ENCODE measurements around the gene NF2.
"Not testable (repeated sequence)": the region's sequence is repeated elsewhere in the genome, so short reads cannot be mapped to it uniquely, and the experiment has no call there.

NF2 gene

DNA sequence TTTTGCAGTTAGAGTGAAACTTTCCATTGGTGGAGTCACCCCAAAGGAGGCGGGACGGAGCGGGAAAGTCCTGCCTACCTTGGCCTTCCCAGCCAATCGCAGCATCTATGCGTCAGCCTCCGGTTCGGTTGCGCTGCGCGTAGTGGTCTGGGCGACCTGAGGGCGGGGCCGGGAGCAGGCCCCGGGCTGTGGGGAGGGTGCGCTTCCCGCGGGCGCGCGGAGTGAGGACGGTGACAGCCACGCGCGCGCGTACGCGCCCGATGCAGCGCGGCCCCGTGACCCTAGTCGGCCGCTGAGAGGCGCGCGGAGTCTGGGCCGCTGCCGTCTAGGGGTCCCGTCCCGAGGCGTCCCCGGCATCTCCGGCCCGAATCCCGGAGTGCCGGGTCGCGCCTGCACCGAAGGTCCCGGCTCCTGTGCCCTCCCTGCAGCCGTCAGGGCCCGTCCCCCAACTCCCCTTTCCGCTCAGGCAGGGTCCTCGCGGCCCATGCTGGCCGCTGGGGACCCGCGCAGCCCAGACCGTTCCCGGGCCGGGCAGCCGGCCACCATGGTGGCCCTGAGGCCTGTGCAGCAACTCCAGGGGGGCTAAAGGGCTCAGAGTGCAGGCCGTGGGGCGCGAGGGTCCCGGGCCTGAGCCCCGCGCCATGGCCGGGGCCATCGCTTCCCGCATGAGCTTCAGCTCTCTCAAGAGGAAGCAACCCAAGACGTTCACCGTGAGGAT lies at the start of gene NF2:
NF2 (plus strand) TSS at position 276 of the 718 bp plus-strand sequence; CDS start at position 642, 366 bp downstream.
- peak; percentile 100 for DNase-seq (ENCODE audit: low spot score)

DNA sequence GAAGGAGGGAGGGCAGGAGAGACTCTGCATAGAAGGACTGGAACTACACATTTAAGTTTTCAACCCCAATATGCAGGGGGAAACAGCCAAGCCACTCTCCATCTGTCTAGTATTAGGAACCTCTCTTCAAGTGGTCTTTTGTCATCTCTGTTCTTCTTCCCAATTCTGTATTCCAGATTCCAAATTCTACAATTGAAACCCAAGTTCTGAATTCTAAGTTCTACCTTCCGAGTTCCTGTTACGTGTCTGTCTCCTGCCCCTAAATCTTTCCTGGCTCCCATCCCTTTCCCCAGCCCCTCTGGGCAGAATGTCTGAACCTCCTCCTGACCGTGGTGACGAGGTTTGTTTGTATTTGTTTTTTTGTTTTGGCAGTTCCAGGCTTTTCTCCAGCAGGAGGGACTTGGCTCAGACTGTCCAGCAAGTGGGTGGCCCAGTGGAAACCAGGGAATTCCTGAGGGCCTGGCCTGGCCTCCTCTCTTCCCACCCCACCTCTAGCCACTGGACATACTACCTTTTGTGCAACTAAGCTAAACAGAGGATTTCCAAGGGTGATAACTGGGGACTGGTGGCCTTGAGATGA lies 48.3 kb upstream of the NF2 start:
- DNase-seq (ENCODE audit: low spot score), result no peak

- no peak for DNase-seq (ENCODE audit: low spot score)
Observed at GRCh38 chr22:29559030-29559429, 44.4 kb upstream of the NF2 start.

DNA sequence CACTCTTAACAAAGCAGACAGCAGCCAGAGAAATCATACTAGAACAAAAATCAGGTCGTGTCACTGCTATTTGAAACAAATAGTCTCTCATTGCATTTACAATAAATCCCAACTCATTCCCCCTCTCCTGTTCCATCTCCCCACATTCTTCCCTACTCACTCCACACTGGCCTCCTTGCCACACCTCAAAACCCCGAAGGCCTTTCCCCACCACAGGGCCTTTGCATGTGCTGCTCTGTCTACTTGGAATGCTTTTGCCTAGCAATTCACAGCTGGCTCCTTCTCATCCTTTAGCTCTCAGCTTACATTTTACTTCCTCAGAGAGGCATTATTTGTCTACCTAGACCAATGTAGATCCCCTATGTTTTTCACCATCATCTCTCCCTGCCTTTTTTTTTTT lies 43.6 kb upstream of the NF2 start:
- DNase-seq (ENCODE audit: low spot score), result no peak

- no peak for DNase-seq (ENCODE audit: low spot score)
Observed at GRCh38 chr22:29563652-29564460, 39.6 kb upstream of the NF2 start.

GRCh38 chr22:29566513-29566912 lies 36.9 kb upstream of the NF2 start:
- not testable (repeated sequence) for DNase-seq (ENCODE audit: low spot score)

DNA sequence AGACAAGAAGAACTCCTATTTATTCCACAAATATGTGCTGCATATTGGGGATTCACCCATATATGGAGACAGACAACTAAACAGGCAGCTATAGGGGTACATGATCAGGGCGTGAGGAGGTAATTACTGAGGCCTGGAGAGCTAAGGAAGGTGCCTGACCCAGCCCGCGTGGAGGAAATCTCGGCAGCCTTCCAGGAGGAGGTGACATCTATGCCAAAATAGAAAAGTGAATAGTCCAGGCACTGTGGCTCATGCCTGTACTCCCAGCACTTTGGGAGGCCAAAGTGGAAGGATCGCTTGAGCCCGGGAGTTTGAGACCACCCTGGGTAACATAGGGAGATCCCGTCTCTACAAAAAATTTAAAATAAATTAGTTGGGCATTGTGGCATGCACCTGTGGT lies 36.1 kb upstream of the NF2 start:
- DNase-seq (ENCODE audit: low spot score), result no peak

- DNase-seq (ENCODE audit: low spot score), result no peak
Observed at GRCh38 chr22:29569011-29569678, 34.3 kb upstream of the NF2 start.

DNA sequence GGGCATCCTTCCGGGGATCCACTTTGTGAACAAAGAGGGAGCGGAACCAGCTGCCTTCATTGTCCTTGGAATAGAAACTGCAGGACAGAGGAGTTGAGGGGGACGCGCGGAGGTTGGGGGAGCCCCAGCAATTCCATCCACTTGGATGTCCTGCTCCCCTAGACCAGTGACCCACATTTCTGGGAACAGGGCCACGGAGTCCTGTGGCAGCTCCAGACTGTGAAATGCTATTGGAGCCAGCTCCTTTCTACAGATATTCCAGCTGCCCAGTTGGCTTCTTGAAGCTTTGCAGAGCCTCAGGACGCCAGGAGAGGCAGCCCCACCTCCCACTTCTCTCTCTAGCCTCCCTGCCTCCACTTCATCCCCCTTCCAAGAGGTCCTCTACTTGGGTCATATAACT lies 33.0 kb upstream of the NF2 start:
- DNase-seq (ENCODE audit: low spot score), result no peak

DNA sequence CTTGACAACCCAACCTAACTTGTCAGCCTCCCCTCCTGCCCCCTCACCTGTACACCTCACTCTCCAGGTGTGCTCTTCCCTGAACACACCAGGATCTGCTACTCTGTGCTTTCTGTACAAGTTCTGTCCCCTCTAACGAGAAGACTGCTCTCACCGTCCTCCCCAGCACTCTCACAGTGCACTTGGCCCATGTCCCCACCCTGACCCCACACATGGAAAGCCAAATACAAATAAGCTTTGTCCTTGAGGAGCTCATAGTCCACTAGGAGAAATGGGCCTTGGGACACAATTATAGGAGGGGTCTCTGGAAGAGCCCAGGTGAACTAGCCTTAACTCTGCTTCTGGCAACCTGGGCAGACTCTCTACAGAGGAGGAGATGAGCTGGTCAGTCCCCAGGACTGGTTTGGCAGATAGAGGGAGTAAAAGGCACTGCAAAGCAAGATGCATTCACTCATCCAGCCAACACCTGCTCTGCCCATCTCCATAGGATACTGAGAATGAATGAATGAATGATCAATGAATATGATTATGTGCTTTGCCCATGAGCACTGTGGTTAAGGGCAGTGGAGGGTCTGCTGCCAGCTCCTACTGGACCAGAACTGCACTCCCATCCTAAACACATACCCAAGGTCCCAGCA lies 32.4 kb upstream of the NF2 start:
- no peak for DNase-seq (ENCODE audit: low spot score)

DNA sequence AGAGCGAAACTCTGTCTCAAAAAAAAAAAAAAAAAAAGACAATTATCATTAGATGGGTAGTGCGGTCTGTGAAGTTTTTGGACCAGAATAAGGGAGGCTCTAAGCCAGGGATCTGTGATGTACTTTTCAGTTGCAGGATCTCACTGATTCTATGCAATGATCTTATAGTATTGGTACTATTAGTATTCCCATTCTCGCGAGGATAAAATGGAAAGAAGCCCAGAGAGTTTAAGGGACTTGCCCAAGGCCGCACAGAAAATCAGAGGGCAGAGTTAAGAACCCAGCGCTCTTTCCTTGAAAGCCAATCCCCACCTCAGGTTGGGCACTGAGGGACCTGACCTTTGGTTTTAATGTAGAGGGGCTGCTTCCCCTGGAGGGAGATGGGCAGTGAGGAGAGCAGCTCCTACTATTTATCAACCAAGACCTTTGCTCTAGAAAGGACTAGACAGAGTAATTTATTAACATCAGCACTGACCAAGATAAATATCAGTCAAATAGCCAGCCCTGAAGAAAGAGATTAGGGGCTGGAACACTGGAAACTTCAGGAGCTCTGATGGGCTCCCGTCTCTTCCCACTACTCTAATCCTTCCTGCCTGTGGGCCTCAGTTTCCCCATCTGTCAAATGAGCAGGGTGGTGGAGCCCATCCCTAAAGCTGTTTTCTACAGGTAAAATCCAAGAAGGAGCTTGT lies 28.5 kb upstream of the NF2 start:
- no peak for DNase-seq (ENCODE audit: low spot score)

GRCh38 chr22:29578462-29579200 lies 24.8 kb upstream of the NF2 start:
- DNase-seq (ENCODE audit: low spot score), result no peak

DNA sequence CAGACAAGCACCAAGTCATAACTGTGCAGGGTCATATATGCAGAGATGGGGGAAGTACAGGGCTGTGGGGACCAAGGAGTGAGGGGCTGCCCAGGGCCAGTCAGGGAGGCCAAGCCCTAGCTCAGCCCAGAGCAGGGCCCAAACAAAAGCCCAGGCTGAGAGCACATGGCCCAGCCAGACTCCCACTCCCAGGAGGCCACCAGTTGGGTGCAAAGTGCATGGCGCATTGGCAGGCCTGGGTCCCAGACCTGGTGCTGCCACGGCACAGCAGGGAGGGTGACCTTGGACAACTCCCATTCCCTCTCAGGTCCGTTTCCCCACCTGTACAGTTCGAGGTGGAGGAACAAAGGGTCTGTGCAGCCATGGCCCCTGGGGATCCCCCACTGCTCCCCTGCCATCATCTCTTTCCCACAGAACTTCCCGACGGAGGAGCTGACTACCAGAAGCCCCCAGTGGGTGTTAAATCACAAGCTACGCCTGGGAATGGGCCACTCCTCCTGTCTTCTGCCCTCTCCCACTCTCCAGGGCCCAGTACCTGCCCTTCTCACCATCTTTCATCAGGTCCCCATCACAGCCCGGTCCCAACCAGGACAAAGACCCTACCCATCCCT lies 23.1 kb upstream of the NF2 start:
- no peak for DNase-seq (ENCODE audit: low spot score)

GRCh38 chr22:29581799-29582198 lies 21.6 kb upstream of the NF2 start:
- no peak for DNase-seq (ENCODE audit: low spot score)

- DNase-seq (ENCODE audit: low spot score), result no peak
Observed at GRCh38 chr22:29584975-29585374, 18.5 kb upstream of the NF2 start.

- DNase-seq (ENCODE audit: low spot score), result not testable (repeated sequence)
Observed at GRCh38 chr22:29586193-29586705, 17.2 kb upstream of the NF2 start.

GRCh38 chr22:29587938-29588699 lies 15.3 kb upstream of the NF2 start:
- peak; percentile 81 for DNase-seq (ENCODE audit: low spot score)

GRCh38 chr22:29593923-29594322 lies 9.5 kb upstream of the NF2 start:
- DNase-seq (ENCODE audit: low spot score), result no peak

DNA sequence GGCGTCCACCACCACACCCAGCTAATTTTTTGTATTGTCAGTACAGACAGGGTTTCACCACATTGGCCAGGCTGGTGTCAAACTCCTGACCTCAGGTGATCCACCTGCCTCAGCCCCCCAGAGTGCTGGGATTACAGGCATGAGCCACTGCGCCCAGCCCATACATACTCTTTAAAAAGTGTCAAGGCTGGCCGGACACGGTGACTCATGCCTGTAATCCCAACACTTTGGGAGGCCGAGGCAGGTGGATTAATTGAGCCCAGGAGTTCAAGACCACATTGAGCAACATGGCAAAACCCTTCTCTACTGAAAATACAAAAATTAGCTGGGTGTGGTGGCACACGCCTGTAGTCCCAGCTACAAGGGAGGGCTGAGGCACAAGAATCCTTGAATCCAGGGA lies 9.0 kb upstream of the NF2 start:
- DNase-seq (ENCODE audit: low spot score), result not testable (repeated sequence)
